ENCODE data around the gene TMEM115.
A peak's percentile ranks its signal among the peaks of the same experiment; 100 is the strongest.

GRCh38 chr3:50338965-50339364, 20.4 kb downstream of the TMEM115 start:
- no peak for TF ChIP-seq THRA (IDR thresholded peaks at IDR 0.05)
- TF ChIP-seq ZNF76 (CRISPR knock-in tag; IDR thresholded peaks at IDR 0.05; ENCODE audit: borderline replicate concordance), result no peak
- no peak for TF ChIP-seq VEZF1 (CRISPR knock-in tag; IDR thresholded peaks at IDR 0.05)
- no peak for TF ChIP-seq ZNF121 (CRISPR knock-in tag; conservative IDR thresholded peaks at IDR 0.05)
- no peak for TF ChIP-seq CTCF (IDR thresholded peaks at IDR 0.05 in 2 of 3, conservative IDR thresholded peaks at IDR 0.05 in 1 of 3; ENCODE audit: insufficient read depth in 2 of 3, low read depth in 1 of 3, low read length in 3 of 3)
- no peak for TF ChIP-seq SRSF1 (IDR thresholded peaks at IDR 0.05; ENCODE audit: low read depth, low read length)
- TF ChIP-seq ZZZ3 (IDR thresholded peaks at IDR 0.05), result no peak
- TF ChIP-seq PHF8 (IDR thresholded peaks at IDR 0.05; ENCODE audit: borderline replicate concordance, low read length), result no peak
- no peak for TF ChIP-seq SMARCB1 (IDR thresholded peaks at IDR 0.05; ENCODE audit: insufficient read length, low read depth)
- no peak for TF ChIP-seq ATF4 (CRISPR knock-in tag; IDR thresholded peaks at IDR 0.05)
- TF ChIP-seq GATAD2B (IDR thresholded peaks at IDR 0.05; ENCODE audit: borderline replicate concordance), result no peak
- TF ChIP-seq NFATC3 (IDR thresholded peaks at IDR 0.05), result no peak
- peak in 1 of 3 experiments; percentile 73 for TF ChIP-seq YY1 (IDR thresholded peaks at IDR 0.05; ENCODE audit: borderline replicate concordance in 1 of 3, control insufficient read depth in 1 of 3, extremely low read depth in 1 of 3, insufficient read depth in 3 of 3, insufficient read length in 1 of 3, insufficient replicate concordance in 2 of 3, low read depth in 1 of 3, low read length in 2 of 3)
- no peak for TF ChIP-seq BRD4 (IDR thresholded peaks at IDR 0.05)
